Testis (tissue), 3 donors: ENCODE results near the gene PRKAG1. TPM values are rescaled to one million over a fixed set of nuclear protein-coding genes. Genes with fewer than 3 reads are reported as not detected.

Source experiments
- DNase-seq: peaks from one replicate; pipeline ENCODE4 v3.0.0-alpha.2; 2019
- H3K27ac ChIP-seq, 2 donors: fragments of 200-600 bp; sonication (generic); one replicate each; pipeline ENCODE4 v1.5.1; 2019
- H3K27me3 ChIP-seq: fragments of 200-600 bp; sonication (generic); one replicate; pipeline ENCODE4 v1.5.1; 2019
- H3K36me3 ChIP-seq: fragments of 200-600 bp; sonication (generic); one replicate; pipeline ENCODE4 v1.5.1; 2017; ENCODE audit warnings: low read depth; ENCODE audit errors: missing control alignments
- H3K4me1 ChIP-seq: fragments of 200-600 bp; sonication (generic); one replicate; pipeline ENCODE4 v1.5.1; 2019
- H3K4me3 ChIP-seq, 2 donors: fragments of 200-600 bp; sonication (generic); one replicate each; pipeline ENCODE4 v1.5.1; 2017 to 2019
- H3K9me3 ChIP-seq: fragments of 200-600 bp; sonication (generic); one replicate; pipeline ENCODE4 v1.5.1; 2017
- CTCF ChIP-seq, 3 experiments: fragments of 450-650 bp in 2 of 3; fragments of 200-600 bp in 1 of 3; sonication (generic) in 1 of 3; IDR thresholded peaks; one replicate each; pipeline ENCODE4 v1.5.1; 2016 to 2019; ENCODE audit warnings: antibody characterized with exemption in 3 of 3, mild to moderate bottlenecking in 2 of 3, moderate library complexity in 1 of 3
- POLR2A ChIP-seq: fragments of 450-650 bp; IDR thresholded peaks from one replicate; pipeline ENCODE4 v1.6.1; 2017; ENCODE audit warnings: antibody characterized with exemption, mild to moderate bottlenecking, moderate library complexity
- WGBS, 2 donors: methylation state at CpG; one replicate each; pipeline ENCODE4 v1.1.5; 2018; 5-methylcytosine and 5-hydroxymethylcytosine counted together
- intact Hi-C: fragments of 100-400 bp; cut with DNase I; formaldehyde crosslinking; loops from one replicate; pipeline ENCODE4 v1.15.1; 2023; ENCODE audit warnings: low total_unique reads
- polyA plus RNA-seq: library from polyadenylated mRNA; stranded (reverse); fragments of 350-450 nt; fragmentation: Illumina TruSeq; extraction: RNeasy Lipid Tissue Mini Kit (QIAGEN cat#74804); gene quantifications from one replicate; pipeline ENCODE4 v1.2.3, GENCODE V29; 2014; ENCODE audit warnings: low read depth, low replicate concordance; ENCODE audit not compliant: insufficient read depth
- total RNA-seq, 2 donors: library from RNA; depleted of rRNA; stranded (reverse); fragments of >200 nt; gene quantifications; one replicate each; pipeline ENCODE4 v1.2.3, GENCODE V29; 2016

PRKAG1 gene
- total and polyA plus RNA-seq, 3 donors from 2014 or later = 52.7 to 80.7 (median 59.6) TPM

- no peak for TF ChIP-seq POLR2A
- TF ChIP-seq CTCF (IDR thresholded peaks at IDR 0.05) = no peak
- intact Hi-C loops = no loop called here
- Histone ChIP-seq H3K4me3 (no peak overlapping the region), H3K4me1 (peaks cover 5% of the 10 kb centered on the region), H3K9me3 (no peaks in the 10 kb centered on the region), H3K27me3 (no peaks in the 10 kb centered on the region), H3K27ac (no peak overlapping the region), H3K36me3 (no peaks in the 10 kb centered on the region)
- WGBS, 2 donors = 44 to 52% methylated on average over 3 of the region's 3 CpGs
- no peak for DNase-seq
These were observed 57.7 kb downstream of the PRKAG1 start for GRCh38 chr12:48960834-48961233.

GRCh38 chr12:48958049-48958388 lies 60.6 kb downstream of the PRKAG1 start:
- intact Hi-C loops = no loop called here
- peaks cover 12% of the 10 kb centered on the region for H3K4me1 ChIP-seq
- no peaks in the 10 kb centered on the region for H3K36me3 ChIP-seq
- DNase-seq = no peak
- H3K9me3 ChIP-seq = no peaks in the 10 kb centered on the region
- peak overlapping the region; percentile 88 to 90 for H3K4me3 ChIP-seq
- WGBS, 2 donors = 8 to 12% methylated on average over 3 of the region's 3 CpGs
- TF ChIP-seq POLR2A (no peak), CTCF (IDR thresholded peaks at IDR 0.05) (no peak)
- peak overlapping the region in 1 of 2 donors; percentile 35 for H3K27ac ChIP-seq
- no peaks in the 10 kb centered on the region for H3K27me3 ChIP-seq

- intact Hi-C loops = no loop called here
- peak within 1 kb of the TSS; percentile 88 to 90 for H3K4me3 ChIP-seq
- peak within 1 kb of the TSS; percentile 72 to 75 for H3K27ac ChIP-seq
- H3K27me3 ChIP-seq = no peaks in the 10 kb centered on the region
- no peaks in the 10 kb centered on the region for H3K36me3 ChIP-seq
- no peak for TF ChIP-seq CTCF (IDR thresholded peaks at IDR 0.05)
- no peak for TF ChIP-seq POLR2A
- 0 to 2% methylated on average over 20 to 56 of the region's 58 CpGs for WGBS, 2 donors
- no peaks in the 10 kb centered on the region for H3K9me3 ChIP-seq
- H3K4me1 ChIP-seq = peaks cover 12% of the 10 kb centered on the region
- peak; percentile 97 for DNase-seq
These were observed 61.2 kb downstream of the PRKAG1 start, which contains the start of gene ARF3 for GRCh38 chr12:48957141-48958048. Gene ARF3 (minus strand): TSS chr12:48957487. CDS start chr12:48941095, 16,392 bp downstream.

GRCh38 chr12:48956279-48957140 lies 62.1 kb downstream of the PRKAG1 start:
- H3K36me3 ChIP-seq = no peaks in the 10 kb centered on the region
- H3K4me1 ChIP-seq = peaks cover 12% of the 10 kb centered on the region
- intact Hi-C loops = no loop called here
- peak overlapping the region; percentile 88 to 90 for H3K4me3 ChIP-seq
- DNase-seq = peak; percentile 91
- peak overlapping the region; percentile 72 to 75 for H3K27ac ChIP-seq
- WGBS, 2 donors = 1% methylated on average over 27 to 29 of the region's 29 CpGs
- H3K27me3 ChIP-seq = no peaks in the 10 kb centered on the region
- no peaks in the 10 kb centered on the region for H3K9me3 ChIP-seq
- TF ChIP-seq CTCF (IDR thresholded peaks at IDR 0.05) (no peak), POLR2A (no peak)
